Fibroblast of lung (primary cell): ENCODE data around the gene USP33. TPM values are rescaled to one million over a fixed set of nuclear protein-coding genes. Genes with fewer than 3 reads are reported as not detected.
"Not testable (repeated sequence)": the region's sequence is repeated elsewhere in the genome, so short reads cannot be mapped to it uniquely, and the experiment has no call there.

ENCODE experiments used
- DNase-seq, 2 donors: peaks; one replicate each; pipeline versions ENCODE4 v3.0.0 to v3.0.0-alpha.2; 2010; ENCODE audit warnings: low read depth in 2 of 2
- H2AFZ ChIP-seq: 2 replicates; pipeline ENCODE4 v1.5.1; 2012; ENCODE audit warnings: low read length, control low read depth, inconsistent platforms
- H3K27ac ChIP-seq: 2 replicates; pipeline ENCODE4 v1.5.1; 2011; ENCODE audit warnings: low read length, control low read depth; ENCODE audit not compliant: insufficient read depth
- H3K27me3 ChIP-seq: 2 replicates; pipeline ENCODE4 v1.5.1; 2011; ENCODE audit warnings: mild to moderate bottlenecking, low read length; ENCODE audit not compliant: control insufficient read depth, insufficient read depth
- H3K36me3 ChIP-seq: 2 replicates; pipeline ENCODE4 v1.5.1; 2011; ENCODE audit warnings: low read length; ENCODE audit not compliant: control insufficient read depth, insufficient read depth
- H3K4me1 ChIP-seq: 2 replicates; pipeline ENCODE4 v1.5.1; 2011; ENCODE audit warnings: low read length; ENCODE audit not compliant: control insufficient read depth, insufficient read depth; ENCODE audit errors: extremely low read depth
- H3K4me2 ChIP-seq: 2 replicates; pipeline ENCODE4 v1.5.1; 2011; ENCODE audit warnings: low read length, control low read depth; ENCODE audit not compliant: insufficient read depth; ENCODE audit errors: extremely low read depth
- H3K4me3 ChIP-seq, 4 experiments: fragments of 200-600 bp in 1 of 4; sonication (generic) in 1 of 4; replicated peaks in 1 of 4; 2 replicates each; pipeline ENCODE4 v1.5.1; 2011 to 2016; ENCODE audit warnings: low read length in 4 of 4, low read depth in 3 of 4, mild to moderate bottlenecking in 3 of 4, control low read depth in 2 of 4, inconsistent platforms in 1 of 4, mixed read lengths in 1 of 4; ENCODE audit not compliant: insufficient read depth in 1 of 4; ENCODE audit errors: control extremely low read depth in 1 of 4
- H3K79me2 ChIP-seq: 2 replicates; pipeline ENCODE4 v1.5.1; 2012; ENCODE audit warnings: mild to moderate bottlenecking, low read length, inconsistent platforms; ENCODE audit not compliant: control insufficient read depth, insufficient read depth
- H3K9ac ChIP-seq: 2 replicates; pipeline ENCODE4 v1.5.1; 2011; ENCODE audit warnings: mild to moderate bottlenecking, low read length, control low read depth; ENCODE audit not compliant: insufficient read depth
- H3K9me3 ChIP-seq: 2 replicates; pipeline ENCODE4 v1.5.1; 2012; ENCODE audit warnings: low read depth, low read length; ENCODE audit not compliant: control insufficient read depth, insufficient read depth
- H4K20me1 ChIP-seq: 2 replicates; pipeline ENCODE4 v1.5.1; 2011; ENCODE audit warnings: low read length; ENCODE audit not compliant: control insufficient read depth, insufficient read depth; ENCODE audit errors: extremely low read depth
- CTCF ChIP-seq, 2 donors: IDR thresholded peaks in 1 of 2; conservative IDR thresholded peaks in 1 of 2; 1 replicate in 1 of 2; 2 replicates in 1 of 2; pipeline ENCODE4 v1.5.1; 2011 to 2012; ENCODE audit warnings: low read length in 2 of 2, control low read depth in 1 of 2, inconsistent platforms in 1 of 2, low read depth in 1 of 2, mild to moderate bottlenecking in 1 of 2
- EZH2 ChIP-seq: IDR thresholded peaks from 2 replicates; pipeline ENCODE4 v1.5.1; 2012; ENCODE audit warnings: low read length, control low read depth, mild to moderate bottlenecking; ENCODE audit errors: missing control alignments
- polyA plus RNA-seq, 2 donors: library from polyadenylated mRNA; depleted of rRNA in 1 of 2; stranded (reverse) in 1 of 2; unstranded in 1 of 2; fragments of >200 nt; gene quantifications; 2 replicates each; pipeline ENCODE4 v1.2.1, GENCODE V29; 2011 to 2012; ENCODE audit warnings: missing spikeins in 1 of 2
- total RNA-seq: library from RNA; depleted of rRNA; stranded (reverse); fragments of >200 nt; gene quantifications from 2 replicates; pipeline ENCODE4 v1.2.1, GENCODE V29; 2014

USP33 gene
- total and polyA plus RNA-seq, 2 donors (not counting 1 experiment from before 2014, with no cell fraction given): 63.7 to 126 TPM

- Histone ChIP-seq H3K79me2 (peaks cover 83% of the 10 kb centered on the region), H3K9ac (no peak overlapping the region), H3K27ac (no peak overlapping the region), H4K20me1 (peaks cover 2% of the 10 kb centered on the region), H3K36me3 (no peaks in the 10 kb centered on the region), H3K4me3 (no peak overlapping the region), H2AFZ (no peak overlapping the region), H3K4me2 (no peak overlapping the region), H3K4me1 (peaks cover 5% of the 10 kb centered on the region), H3K9me3 (no peaks in the 10 kb centered on the region), H3K27me3 (no peaks in the 10 kb centered on the region)
- DNase-seq: no peak
- TF ChIP-seq EZH2 (no peak), CTCF (conservative IDR thresholded peaks at IDR 0.05 in 1 of 2, IDR thresholded peaks at IDR 0.05 in 1 of 2; ENCODE audit: low read depth in 1 of 2, low read length in 2 of 2) (no peak)
Measured at GRCh38 chr1:77652970-77653516, 106.6 kb downstream of the USP33 start.

- Histone ChIP-seq H3K4me2 (no peak overlapping the region), H4K20me1 (peaks cover 1% of the 10 kb centered on the region), H3K27me3 (no peaks in the 10 kb centered on the region), H2AFZ (no peak overlapping the region), H3K79me2 (peaks cover 84% of the 10 kb centered on the region), H3K9me3 (no peaks in the 10 kb centered on the region), H3K27ac (no peak overlapping the region), H3K4me3 (no peak overlapping the region), H3K4me1 (peaks cover 5% of the 10 kb centered on the region), H3K9ac (no peak overlapping the region), H3K36me3 (no peaks in the 10 kb centered on the region)
- DNase-seq: peak; percentile 25 to 29
- no peak for TF ChIP-seq EZH2
- no peak for TF ChIP-seq CTCF (conservative IDR thresholded peaks at IDR 0.05 in 1 of 2, IDR thresholded peaks at IDR 0.05 in 1 of 2; ENCODE audit: low read depth in 1 of 2, low read length in 2 of 2)
Measured at GRCh38 chr1:77652268-77652667, 107.4 kb downstream of the USP33 start.

GRCh38 chr1:77649127-77649526 is 110.5 kb downstream of the USP33 start:
- peaks cover 3% of the 10 kb centered on the region for H3K36me3 ChIP-seq
- H4K20me1 ChIP-seq: no peaks in the 10 kb centered on the region

GRCh38 chr1:77646224-77646623 is 113.4 kb downstream of the USP33 start:
- not testable (repeated sequence) for H3K4me3 ChIP-seq, H3K9ac ChIP-seq, DNase-seq, H3K4me1 ChIP-seq, H3K36me3 ChIP-seq, H3K9me3 ChIP-seq, H3K27ac ChIP-seq, H2AFZ ChIP-seq, H3K27me3 ChIP-seq, H3K4me2 ChIP-seq, H4K20me1 ChIP-seq
- peaks cover 85% of the 10 kb centered on the region for H3K79me2 ChIP-seq

More at GRCh38 chr1:77649127-77649526, 110.5 kb downstream of the USP33 start:
- no peaks in the 10 kb centered on the region for H3K27me3 ChIP-seq
- no peak overlapping the region for H3K4me2 ChIP-seq
- no peak for DNase-seq
- no peaks in the 10 kb centered on the region for H3K9me3 ChIP-seq
- H3K27ac ChIP-seq: no peak overlapping the region
- no peak overlapping the region for H2AFZ ChIP-seq
- peaks cover 88% of the 10 kb centered on the region for H3K79me2 ChIP-seq
- no peak for TF ChIP-seq EZH2
- TF ChIP-seq CTCF (conservative IDR thresholded peaks at IDR 0.05 in 1 of 2, IDR thresholded peaks at IDR 0.05 in 1 of 2; ENCODE audit: low read depth in 1 of 2, low read length in 2 of 2): no peak
- no peak overlapping the region for H3K4me3 ChIP-seq
- no peak overlapping the region for H3K9ac ChIP-seq
- H3K4me1 ChIP-seq: peaks cover 5% of the 10 kb centered on the region
